Neural progenitor cell (in vitro differentiated cells): ENCODE measurements around the gene PRR14L.

Source experiments
- CTCF ChIP-seq: fragments of 200-600 bp; sonication (generic); IDR thresholded peaks from 2 replicates; pipeline ENCODE4 v1.5.1; 2017; ENCODE audit warnings: antibody characterized with exemption, mild to moderate bottlenecking
- EZH2 ChIP-seq: fragments of 200-600 bp; sonication (generic); IDR thresholded peaks from 2 replicates; pipeline ENCODE4 v1.6.1; 2017; ENCODE audit warnings: antibody characterized with exemption, mild to moderate bottlenecking, moderate library complexity

- no peak for TF ChIP-seq CTCF
- TF ChIP-seq EZH2 = no peak
Observed at GRCh38 chr22:31647066-31647465, 102.9 kb downstream of the PRR14L start.
